Kidney capillary endothelial cell (primary cell): ENCODE measurements around the gene RECK.
"Not testable (repeated sequence)": the region's sequence is repeated elsewhere in the genome, so short reads cannot be mapped to it uniquely, and the experiment has no call there.

Source experiments
- DNase-seq: peaks from one replicate; pipeline ENCODE4 v3.0.0-alpha.2; 2018; ENCODE audit warnings: low spot score

The RECK gene

DNA sequence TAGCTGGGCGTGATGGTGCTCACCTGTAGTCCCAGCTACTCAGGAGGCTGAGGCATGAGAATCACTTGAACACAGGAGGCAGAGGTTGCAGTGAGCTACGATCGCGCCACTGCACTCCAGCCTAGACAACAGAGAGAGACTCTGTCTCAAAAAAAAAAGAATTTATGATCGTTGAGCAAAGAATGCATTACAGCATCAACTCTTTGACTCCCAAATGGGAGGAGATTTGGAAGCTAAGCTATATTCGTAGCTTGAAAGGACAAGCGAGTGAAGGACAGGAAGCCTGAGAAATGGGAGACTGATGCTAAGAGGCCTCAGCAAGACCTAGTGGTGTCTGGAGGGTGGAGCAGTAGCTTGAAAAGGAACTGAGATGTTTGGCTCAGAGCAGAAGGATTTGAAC lies 122.2 kb downstream of the RECK start:
- no peak for DNase-seq

DNA sequence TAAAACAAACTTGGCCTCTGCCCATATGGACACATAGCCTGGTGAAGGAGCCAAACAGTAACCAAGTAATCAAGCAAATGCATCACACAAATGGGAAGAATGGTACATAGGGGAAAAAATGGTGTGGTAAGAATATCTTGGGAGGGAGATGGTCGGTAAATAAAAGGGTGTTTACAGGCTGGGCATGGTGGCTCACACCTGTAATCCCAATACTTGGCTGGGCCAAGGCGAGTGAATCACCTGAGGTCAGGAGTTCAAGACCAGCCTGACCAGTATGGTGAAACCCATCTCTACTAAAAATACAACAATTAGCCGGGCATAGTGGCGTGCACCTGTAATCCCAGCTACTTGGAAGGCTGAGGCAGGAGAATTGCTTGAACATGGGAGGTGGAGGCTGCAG lies 122.8 kb downstream of the RECK start:
- DNase-seq: not testable (repeated sequence)

DNA sequence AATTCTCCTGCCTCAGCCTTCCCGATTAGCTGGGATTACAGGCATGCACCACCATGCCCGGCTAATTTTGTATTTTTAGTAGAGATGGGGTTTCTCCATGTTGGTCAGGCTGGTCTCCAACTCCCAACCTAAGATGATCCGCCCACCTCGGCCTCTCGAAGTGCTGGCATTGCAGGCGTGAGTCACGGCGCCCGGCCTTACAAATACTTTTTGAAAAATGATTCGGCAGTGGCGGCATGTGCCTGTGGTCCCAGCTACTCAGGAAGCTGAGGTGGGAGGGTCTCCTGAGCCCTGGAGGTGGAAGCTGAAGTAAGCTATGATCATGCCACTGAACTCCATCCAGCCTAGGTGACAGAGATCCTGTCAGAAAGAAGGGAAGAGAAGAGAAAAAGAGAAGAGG lies 123.4 kb downstream of the RECK start:
- not testable (repeated sequence) for DNase-seq

GRCh38 chr9:36161187-36161586 lies 124.5 kb downstream of the RECK start:
- no peak for DNase-seq

- no peak for DNase-seq
Measured at GRCh38 chr9:36162211-36162738, 125.6 kb downstream of the RECK start.

GRCh38 chr9:36163049-36163785 lies 126.5 kb downstream of the RECK start:
- DNase-seq: peak; percentile 69

DNA sequence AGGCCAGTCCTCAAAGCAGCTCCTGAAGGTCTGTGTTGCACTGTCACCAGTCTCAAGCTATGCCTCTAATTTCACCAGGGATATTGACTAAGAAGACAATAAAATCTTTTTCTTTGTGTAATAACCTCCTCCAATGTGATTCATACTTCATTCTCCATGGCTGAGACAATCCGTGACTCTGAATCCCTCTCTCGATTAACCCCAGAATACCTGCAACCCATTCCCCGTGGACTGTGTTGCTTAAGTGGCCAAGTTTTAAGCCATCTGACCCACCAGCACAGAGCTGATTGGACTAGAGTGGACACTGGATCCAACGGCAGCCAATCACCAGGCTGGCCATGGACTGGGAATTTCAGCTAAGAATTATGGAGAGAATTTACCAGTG lies 127.1 kb downstream of the RECK start:
- DNase-seq: no peak

- DNase-seq: no peak
Measured at GRCh38 chr9:36164372-36164771, 127.7 kb downstream of the RECK start.

- no peak for DNase-seq
Measured at GRCh38 chr9:36164989-36165388, 128.3 kb downstream of the RECK start.

GRCh38 chr9:36165826-36166167 lies 129.1 kb downstream of the RECK start:
- DNase-seq: no peak

GRCh38 chr9:36166168-36166927 lies 129.6 kb downstream of the RECK start:
- DNase-seq: peak; percentile 70

DNA sequence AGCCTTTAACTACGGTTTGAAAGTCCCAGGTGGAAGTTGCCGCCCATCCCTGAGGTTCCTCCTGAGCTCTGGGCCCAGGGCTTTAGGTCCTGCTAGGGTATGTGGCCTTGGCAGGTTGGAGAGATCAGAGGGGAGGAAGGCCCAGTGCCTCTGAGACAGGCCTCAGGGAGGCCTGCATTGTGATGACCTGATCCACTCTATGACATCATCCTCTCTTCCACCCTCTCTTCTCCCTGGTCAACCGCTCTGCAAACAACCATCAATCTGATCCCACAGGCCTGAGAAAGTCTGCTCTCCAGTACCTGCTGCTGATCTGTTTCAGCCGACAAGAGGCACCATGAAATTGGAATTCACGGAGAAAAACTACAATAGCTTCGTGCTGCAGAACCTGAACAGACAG lies 132.5 kb downstream of the RECK start, which contains the start of gene CCIN:
Gene CCIN, plus strand, starts transcription at position 223 of the 400 bp plus-strand sequence. Its CDS starts 115 bp downstream, at position 338.
- DNase-seq: no peak

- DNase-seq: no peak
Measured at GRCh38 chr9:36169708-36170107, 133.0 kb downstream of the RECK start.

- DNase-seq: no peak
Measured at GRCh38 chr9:36170531-36170930, 133.8 kb downstream of the RECK start.

DNA sequence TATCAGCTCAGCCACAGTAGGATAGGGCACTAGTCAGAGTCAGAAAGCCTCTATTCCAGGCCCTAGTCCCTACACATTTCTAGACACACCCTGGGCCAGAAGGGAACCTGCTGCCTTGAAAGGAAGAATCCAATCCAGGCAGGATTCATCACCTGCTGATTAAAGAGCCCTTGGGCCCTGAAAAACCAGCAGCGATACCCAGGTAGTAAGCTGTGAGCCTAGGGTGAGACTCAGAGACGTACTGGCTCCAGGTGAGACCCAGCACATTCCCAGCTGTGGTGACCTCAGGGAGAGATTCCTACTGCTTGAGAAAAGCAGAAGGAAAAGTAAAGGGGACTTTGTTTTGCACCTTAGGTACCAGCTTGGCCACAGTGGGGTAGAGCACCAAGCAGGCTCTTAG lies 137.1 kb downstream of the RECK start:
- no peak for DNase-seq
